Loucy (cell line): Measurements from ENCODE around the gene FOXD1.

Experiments used
- CTCF ChIP-seq: fragments of 200-600 bp; sonication (generic); conservative IDR thresholded peaks from 2 replicates; pipeline ENCODE4 v1.5.1; 2014; ENCODE audit warnings: mild to moderate bottlenecking, antibody characterized with exemption, low read length
- EZH2phosphoT487 ChIP-seq: fragments of 200-600 bp; IDR thresholded peaks from 2 replicates; pipeline ENCODE4 v1.6.1; 2018; ENCODE audit warnings: antibody characterized with exemption, mild to moderate bottlenecking, moderate library complexity, borderline replicate concordance

- no peak for TF ChIP-seq CTCF
- no peak for TF ChIP-seq EZH2phosphoT487
Observed at GRCh38 chr5:73485715-73486114, 37.1 kb upstream of the FOXD1 start.
